GM21723 (cell line): ENCODE data around the gene TMEM243.
"Not testable (repeated sequence)": the region's sequence is repeated elsewhere in the genome, so short reads cannot be mapped to it uniquely, and the experiment has no call there.

Experiments
- ATAC-seq: cut with Tn5 transposase; IDR thresholded peaks from one replicate; pipeline ENCODE4 v1.9.1; 2021; ENCODE audit warnings: mild to moderate bottlenecking, moderate library complexity; ENCODE audit not compliant: unreplicated experiment

TMEM243 gene, protein sequence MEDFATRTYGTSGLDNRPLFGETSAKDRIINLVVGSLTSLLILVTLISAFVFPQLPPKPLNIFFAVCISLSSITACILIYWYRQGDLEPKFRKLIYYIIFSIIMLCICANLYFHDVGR

DNA sequence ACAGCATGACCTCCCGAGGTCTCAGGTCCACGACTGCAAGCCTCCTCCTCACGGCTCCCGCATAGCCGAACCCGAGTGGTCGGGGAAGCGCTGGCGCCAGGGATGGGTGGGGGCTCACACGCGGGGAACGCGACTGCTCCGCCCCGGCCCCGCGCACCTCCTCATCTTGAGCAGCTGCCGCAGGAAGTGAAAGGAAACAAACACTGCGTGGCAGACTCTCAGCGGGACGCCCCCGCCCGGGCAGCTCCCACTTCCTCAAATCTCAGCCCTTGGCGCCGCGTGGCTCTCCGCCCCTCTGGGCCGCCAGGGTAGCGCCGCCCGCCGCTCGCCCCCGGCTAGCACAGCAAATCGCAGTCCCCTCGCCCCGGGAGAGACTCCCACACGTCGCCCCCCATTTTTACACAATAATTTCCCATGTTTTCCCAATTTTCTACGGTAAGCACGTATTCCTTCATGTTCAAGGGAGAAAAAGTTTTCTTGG lies at the start of gene TMEM243:
TMEM243 (minus strand) TSS at position 188 of the 481 bp plus-strand sequence. CDS start 229 bp downstream, outside the sequence.
- ATAC-seq, result peak; percentile 53

DNA sequence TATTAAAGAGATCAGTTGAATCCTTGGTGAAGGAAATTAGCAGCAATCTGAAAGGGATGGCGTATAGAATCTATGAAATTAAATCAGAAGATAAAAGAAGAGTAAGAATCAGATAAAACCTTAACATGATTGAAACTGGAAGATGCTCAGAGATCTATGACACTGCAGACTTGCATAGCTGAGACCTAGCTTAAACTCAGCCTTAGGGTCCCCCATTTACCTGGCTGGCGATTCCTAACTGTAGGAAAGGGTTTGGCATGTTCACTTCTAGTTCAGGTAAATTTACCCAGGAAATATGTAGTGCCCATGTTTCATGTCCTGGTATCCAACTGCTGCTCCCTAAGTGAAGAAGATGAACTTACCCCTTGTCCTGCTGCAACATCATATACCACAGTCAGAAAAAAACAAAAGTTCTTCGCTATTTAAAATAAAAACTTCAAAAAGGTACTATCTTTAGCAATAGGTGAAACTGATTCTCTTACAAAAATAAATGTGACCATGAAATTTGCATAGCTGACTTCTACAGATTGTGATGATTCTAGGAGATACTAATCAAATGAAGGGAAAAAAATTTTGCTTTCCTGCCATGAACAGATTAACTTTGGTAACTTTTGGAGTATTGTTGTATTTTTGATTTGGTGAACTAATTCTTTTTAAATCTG lies 47.8 kb upstream of the TMEM243 start:
- ATAC-seq, result peak; percentile 97

DNA sequence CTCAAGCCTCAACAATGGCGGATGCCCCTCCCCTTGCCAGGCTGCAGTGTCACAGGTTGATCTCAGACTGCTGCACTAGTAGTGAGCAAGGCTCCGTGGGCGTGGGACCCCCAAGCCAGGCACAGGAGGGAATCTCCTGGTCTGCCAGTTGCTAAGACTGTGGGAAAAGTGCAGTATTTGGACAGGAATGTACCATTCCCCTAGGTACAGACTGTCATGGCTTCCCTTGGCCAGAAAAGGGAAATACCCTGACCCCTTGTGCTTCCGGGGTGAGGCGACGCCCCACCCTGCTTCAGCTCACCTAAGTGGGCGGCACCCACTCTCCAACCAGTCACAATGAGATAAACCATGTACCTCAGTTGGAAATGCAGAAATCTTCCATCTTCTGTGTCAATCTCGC lies 44.0 kb upstream of the TMEM243 start:
- no peak for ATAC-seq

DNA sequence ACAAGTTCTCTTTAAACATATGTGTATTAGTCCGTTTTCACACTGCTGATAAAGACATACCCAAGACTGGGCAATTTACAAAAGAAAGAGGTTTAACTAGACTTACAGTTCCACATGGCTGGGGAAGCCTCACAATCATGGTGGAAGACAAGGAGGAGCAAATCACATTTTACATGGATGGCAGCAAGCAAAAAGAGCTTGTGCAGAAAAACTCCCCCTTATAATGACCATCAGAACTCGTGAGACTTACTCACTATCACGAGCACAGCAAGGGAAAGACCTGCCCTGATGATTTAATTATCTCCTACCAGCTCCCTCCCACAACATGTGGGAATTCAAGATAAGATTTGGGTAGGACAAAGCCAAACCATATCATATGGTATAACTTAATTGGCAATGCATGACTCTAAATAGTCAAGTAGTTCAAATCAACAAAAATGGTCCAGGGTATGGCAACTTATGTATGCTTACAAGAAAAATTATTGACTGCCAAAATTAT lies 34.1 kb upstream of the TMEM243 start:
- ATAC-seq, result no peak

DNA sequence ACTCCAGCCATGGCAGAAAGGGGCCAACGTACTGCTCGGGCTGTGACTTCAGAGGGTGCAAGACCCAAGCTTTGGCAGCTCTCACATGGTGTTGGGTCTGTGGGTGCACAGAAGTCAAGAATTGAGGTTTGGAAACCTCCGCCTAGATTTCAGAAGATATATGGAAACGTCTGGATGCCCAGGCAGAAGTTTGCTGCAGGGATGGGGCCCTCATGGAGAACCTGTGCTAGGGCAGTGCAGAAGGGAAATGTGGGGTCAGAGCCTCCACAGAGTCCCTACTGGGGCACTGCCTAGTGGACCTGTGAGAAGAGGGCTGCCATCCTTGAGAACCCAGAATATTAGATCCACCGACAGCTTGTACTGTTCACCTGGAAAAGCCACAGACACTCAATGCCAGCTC lies 26.1 kb upstream of the TMEM243 start:
- ATAC-seq, result not testable (repeated sequence)

DNA sequence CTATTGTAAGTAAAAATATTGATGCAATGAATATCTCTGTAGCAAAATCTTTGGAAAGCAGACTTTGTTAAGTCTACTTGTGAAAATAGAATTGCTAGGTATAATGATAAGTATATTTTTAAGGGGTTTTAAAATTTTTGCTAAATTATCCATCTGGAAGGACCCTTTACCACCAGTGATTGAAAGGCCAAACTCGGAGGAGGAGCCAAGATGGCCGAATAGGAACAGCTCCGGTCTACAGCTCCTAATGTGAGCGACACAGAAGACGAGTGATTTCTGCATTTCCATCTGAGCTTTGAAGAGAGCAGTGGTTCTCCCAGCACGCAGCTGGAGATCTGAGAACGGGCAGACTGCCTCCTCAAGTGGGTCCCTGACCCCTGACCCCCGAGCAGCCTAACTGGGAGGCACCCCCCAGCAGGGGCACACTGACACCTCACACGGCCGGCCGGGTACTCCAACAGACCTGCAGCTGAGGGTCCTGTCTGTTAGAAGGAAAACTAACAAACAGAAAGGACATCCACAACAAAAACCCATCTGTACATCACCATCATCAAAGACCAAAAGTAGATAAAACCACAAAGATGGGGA lies 19.0 kb upstream of the TMEM243 start:
- ATAC-seq, result not testable (repeated sequence)

DNA sequence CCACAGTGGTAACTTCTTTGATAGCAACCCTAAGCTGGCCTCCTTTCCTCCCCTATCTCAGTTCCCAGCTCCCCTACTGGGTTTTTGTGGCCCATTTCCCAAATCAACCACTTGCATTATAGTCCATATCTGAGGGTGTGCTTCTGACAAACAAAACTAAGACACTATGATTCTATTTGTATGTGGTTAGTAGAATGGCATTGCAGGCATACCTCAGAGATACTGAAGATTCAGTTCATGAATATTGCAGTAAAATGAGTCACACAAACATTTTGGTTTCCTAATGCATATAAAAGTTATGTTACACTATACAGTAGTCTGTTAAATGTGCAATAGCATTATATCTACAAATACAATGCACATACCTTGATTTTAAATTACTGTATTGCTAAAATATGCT lies 15.4 kb upstream of the TMEM243 start:
- no peak for ATAC-seq

DNA sequence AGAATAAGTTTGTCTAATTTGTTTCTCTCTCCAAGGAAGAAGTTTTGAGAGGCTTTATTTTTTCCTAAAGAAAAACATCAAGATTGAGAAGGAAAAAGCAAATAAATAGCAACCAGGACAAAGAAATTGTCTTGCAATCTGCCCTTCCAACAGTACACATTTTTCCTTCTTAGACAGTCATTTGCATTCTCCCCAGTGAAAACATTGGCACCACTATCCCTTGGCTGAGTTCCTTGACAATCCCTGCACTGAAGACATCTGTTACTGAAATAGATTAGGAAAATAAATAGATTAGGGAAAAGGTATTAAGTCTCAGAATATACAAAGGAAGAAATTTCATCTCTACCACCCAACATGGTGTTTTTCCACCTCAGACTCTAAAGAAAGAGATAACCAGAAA lies 12.2 kb upstream of the TMEM243 start:
- no peak for ATAC-seq

DNA sequence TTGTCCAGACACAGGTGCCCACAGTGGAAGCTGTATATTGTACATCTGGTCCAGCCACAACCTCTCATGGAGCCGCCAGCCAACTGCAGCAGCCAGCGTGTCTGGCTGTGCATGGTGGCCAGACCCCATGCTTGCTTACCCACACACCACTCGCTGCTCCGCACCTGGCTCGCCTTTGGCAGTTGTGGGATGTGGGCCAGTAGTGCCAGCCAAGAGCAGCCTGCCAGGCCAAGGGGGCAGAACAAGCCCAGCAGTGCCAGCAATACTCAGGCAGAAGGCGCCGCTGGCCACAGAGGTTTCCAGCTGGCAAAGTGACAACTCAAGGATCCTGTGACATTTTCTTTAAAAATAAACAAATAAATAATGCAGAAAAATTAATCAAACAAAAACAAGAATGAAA lies 11.7 kb upstream of the TMEM243 start:
- no peak for ATAC-seq

DNA sequence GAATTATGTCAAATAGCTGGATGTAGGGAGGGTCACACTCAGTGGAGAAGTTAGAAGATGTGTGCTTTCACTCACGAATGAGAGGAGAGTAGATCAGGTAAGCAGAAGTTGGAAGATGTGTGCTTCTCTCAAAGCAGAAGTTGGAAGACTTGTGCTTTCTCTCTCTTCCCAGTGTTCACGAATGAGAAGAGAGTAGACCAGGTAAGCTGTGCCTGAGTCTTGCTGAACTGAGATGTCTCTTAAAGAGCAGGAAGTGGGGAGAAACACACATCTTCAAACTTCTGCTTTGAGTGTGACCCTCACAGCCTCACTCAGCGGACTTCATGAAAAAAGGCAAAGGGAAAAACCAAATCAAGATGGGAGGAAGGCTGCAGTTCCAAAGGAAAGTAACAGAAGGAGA lies 7.0 kb upstream of the TMEM243 start:
- ATAC-seq, result no peak

DNA sequence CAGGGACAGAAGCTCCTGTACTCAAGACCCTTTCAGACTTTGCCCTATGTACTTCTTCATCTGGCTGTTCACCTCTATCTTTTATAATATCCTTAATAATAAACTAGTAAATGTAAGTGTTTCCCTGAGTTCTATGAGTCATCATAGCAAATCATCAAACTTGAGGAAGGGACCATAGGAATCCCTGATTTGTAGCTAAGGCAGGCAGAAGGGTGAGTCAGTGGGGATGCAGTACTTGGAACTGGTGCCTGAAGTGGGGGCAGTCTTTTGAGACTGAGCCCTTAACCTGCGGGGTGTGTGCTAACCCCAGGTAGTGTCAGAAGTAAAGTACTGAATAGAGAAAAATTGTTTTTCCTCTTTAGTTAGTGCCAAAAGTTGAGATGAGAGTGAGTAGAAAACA lies 6.2 kb upstream of the TMEM243 start:
- ATAC-seq, result no peak

DNA sequence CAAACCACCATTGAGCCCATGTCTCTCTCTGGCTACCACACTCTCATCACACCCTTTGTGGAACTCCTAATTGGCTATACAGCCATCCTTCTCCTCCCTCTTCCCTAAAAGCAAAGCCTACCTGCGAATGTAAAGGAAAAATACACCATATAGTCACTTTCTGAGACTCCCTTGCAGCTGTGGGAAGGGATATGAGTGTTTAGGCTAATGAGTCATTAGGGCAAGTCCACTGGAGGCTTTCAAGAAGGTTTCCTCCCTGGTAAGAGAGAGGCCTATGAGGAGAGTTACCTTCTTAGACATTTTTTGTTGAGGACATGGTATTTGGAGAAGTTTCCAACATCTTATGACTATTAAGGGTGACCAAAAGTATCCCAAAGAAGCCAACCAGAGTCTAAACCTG lies 4.1 kb upstream of the TMEM243 start:
- no peak for ATAC-seq

DNA sequence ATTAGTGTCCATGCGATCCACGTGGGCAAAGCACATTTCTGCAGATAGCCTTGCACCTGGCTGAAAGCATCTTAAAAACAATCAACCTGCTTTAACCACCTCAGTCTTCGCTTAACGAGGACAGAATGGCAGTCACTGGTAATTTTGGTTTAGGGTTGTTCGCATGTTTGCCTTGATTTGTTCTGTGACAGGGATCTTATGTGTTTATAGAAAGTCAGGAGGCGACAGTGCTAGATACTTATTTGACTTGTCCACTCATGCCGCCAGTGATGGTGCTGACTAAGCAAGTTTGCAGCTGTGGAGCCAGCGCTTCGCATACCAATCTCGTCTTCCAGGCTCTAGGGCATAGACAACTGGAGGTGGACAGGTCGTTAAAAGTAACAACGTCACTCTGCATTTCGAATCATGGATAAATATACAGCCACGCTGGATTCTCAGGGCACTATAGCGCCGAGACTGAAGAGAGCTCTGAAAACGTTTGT lies 1.2 kb upstream of the TMEM243 start:
- ATAC-seq, result no peak

DNA sequence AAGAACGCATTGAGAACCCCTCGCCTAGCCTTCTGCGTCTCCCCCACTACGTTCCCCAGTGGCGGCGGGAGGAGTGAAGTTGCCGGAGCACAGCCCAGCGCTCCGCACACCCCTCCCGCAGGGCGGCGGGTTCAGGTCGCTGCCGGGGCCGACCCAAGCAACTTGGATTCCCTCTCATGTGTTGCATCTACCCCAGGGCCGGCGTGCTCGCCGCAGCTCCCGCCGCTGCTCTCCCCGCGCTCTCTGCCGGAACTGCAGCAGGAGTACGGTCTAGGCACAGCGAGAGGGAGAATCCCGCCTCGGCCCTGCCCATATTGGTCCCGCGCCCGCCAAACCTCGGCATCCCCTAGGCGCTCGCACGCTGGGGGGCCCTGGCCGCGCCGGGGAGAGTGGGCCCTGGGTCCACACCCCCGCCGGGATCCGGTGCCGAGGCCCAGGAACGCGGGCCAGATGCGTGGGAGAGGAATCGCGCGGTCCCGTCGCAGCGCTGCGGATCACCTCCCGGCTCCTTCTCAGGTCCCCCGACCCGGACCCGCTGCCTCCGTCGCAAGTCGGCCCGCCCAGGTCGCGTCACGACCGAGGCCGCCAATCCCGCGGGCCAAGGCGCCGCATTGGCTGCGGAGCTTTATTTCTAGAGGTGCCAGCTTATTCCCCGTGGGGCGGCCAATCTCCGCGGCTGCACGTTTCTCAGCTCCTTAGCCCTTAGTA lies 648 bp upstream of the TMEM243 start:
- peak; percentile 39 for ATAC-seq

DNA sequence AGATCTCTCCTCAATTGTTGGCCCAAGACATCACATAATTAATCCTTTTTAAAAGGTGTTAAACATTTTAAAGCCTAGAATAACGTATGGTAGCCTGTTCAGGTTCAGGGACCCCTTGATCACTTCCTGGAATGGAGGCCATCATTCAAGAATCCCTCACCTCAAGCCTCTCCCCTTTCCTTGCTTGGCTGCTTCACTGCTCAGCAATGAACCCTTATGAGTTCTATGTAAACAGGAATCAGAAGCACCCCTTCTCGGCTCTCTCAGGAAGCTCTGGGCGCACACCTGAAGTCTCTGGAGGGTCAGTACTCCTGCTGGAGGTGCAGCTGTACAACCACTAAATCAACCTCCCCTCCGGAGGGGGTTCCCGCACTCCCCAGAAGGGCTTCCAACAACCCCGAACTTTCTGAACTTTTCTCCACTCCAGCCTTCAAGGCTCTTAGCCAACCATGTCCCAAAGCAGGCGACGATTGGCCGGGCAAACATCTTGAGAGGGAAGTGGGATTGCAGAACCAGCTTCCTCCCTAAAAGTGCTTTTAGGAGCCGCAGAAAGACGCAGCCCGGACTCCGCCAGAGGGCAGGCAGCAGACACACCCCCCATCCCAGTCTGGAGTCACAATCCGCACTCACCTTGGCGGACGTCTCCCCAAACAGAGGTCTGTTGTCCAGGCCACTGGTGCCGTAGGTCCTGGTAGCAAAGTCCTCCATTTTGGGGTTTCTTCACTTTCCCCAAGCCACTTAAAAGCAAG lies 562 bp downstream of the TMEM243 start:
- peak; percentile 0 for ATAC-seq

DNA sequence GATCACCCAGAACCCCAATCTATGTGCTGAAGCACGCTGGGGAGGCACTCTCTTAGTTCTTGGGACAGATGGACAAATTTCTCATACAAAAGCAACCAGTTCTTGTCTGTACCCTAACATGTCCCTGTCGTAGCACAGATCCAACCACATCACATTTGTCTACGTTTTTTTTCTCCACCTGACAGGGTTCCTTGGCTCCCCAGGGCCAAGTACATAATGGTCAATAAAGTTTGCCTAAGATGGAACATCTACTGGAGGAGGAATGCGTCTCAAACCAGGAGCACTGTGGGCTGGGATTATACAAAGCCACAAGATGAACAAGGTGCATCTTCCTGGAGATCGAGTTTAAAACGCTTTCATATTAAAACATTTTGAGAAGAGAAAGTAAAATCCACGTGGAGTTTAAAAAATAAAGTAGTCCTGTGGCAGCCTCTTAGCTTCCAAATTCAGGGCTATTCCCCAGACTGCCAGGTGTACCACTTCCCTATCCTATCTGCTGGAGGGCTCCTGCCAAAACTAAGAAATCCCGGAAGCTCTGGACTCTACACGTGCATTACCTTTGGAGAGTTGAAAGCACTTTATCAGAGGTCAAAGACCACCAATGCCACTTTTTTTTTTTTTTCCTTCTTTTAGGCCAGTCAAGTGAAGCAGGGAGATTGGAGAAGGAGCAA lies 1.4 kb downstream of the TMEM243 start:
- no peak for ATAC-seq

DNA sequence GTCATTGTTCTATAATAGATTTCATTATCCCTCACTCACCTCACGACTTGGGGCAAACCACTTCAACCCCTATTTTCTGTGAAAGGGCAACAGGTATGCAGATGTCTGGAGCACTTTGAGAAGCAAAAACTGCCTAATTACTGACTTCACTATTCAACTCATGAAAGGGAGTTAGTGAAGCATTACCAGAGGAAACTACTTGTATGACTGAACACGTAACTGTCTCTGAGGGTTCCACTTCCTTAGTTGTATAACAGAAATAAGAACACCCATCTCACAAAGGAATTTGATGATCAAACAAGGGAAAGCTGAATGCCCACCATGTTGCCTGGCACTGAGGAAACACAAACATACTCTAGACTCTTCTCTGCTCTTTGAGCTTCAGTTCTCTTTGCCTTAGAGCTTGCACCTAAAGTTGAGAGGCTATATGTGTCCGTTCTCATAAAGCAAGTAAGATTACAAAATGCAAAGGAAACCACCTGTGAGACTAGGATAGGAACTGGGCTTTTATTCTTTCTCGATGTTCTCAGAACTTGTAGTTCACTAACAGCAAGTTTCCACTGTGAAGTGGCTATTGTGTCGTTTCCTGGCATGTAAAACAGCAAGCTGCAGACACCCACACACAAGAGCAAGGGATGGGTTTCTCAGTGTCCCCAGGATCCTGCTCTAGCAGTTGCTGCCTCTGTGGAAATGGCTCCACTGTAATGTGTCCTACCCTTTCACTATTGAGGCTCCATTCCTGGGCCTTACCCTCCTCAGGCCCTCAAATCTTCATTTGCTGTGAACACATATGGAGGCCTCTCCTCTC lies 2.6 kb downstream of the TMEM243 start:
- ATAC-seq, result peak; percentile 63

DNA sequence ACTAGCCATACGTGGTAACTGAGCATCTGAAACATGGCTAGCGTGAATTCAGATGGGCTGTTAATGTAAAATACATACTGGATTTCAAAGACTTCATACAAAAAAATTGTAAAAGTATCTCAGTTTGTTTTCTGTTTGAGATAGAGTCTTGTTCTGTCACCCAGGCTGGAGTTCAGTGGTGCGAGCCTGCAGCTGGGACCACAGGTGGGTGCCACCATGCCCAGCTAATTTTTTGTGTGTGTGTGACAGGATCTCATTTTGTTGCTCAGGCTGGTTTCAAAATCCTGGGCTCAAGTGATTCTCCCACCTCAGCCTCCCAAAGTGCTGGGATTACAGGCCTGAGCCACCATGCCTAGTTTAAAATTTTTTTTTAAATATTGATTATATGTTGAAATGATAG lies 4.5 kb downstream of the TMEM243 start:
- ATAC-seq, result no peak

DNA sequence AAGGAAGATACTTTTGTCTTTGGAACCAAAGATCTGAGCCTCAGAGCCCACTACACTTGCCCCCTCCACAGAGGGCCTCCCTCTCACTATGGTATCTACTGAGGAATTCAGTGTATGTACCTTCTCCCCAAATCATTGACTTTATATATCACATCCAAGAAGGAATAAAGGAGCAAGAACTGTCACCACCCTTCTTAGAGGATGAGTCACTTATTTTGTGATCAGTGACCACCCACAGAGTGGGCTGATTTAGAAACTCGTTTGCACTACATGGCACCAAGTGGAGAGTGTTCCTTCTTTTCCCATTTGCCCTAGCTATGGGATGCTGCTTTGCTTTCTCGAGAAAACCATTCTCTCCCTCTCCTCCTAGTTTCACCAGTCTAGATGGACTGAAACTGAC lies 5.7 kb downstream of the TMEM243 start:
- no peak for ATAC-seq
